ENCODE data around the gene AMOTL1. TPM values are rescaled to one million over a fixed set of nuclear protein-coding genes. Genes with fewer than 3 reads are reported as not detected.
"Not testable (repeated sequence)": the region's sequence is repeated elsewhere in the genome, so short reads cannot be mapped to it uniquely, and the experiment has no call there.

The AMOTL1 gene
- total and polyA plus RNA-seq, 4 experiments from 2014 or later: 0.06 to 0.09 (median 0.07) TPM; not detected in 1

DNA sequence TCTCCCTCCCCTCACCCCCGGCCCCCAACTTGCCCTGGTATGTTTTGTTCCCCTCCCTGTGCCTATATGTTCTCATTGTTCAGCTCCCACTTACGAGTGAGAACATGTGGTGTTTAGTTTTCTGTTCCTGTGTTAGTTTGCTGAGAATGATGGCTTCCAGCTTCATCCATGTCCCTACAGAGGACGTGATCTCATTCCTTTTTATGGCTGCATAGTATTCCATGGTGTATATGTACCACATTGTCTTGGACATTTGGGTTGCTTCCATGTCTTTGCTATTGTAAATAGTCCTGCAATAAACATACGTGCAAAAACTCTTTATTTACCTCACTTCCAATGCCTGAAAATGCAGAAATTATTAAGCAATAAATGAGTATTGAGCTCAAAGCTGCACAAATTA lies 85.1 kb downstream of the AMOTL1 start:
- H3K27ac Mint-ChIP-seq; H3K9me3 Mint-ChIP-seq; H3K27me3 Mint-ChIP-seq; H3K36me3 ChIP-seq (ENCODE audit: insufficient read depth, low read length); H3K4me1 Mint-ChIP-seq; CTCF ChIA-PET (ENCODE audit: partially characterized antibody); DNase-seq; H3K36me3 Mint-ChIP-seq; POLR2A ChIA-PET (ENCODE audit: partially characterized antibody); H3K4me3 ChIP-seq (ENCODE audit: low read length in 2 of 2); H3K27me3 ChIP-seq (ENCODE audit: insufficient read depth, low read length); intact Hi-C loops (cut with micrococcal nuclease); H3K4me1 ChIP-seq (ENCODE audit: insufficient read depth, low read length); H3K9me3 ChIP-seq (ENCODE audit: control insufficient read depth in 1 of 2, low read length in 2 of 2); H3K27ac ChIP-seq (ENCODE audit: low read depth, low read length); H3K4me3 Mint-ChIP-seq: not testable (repeated sequence)

DNA sequence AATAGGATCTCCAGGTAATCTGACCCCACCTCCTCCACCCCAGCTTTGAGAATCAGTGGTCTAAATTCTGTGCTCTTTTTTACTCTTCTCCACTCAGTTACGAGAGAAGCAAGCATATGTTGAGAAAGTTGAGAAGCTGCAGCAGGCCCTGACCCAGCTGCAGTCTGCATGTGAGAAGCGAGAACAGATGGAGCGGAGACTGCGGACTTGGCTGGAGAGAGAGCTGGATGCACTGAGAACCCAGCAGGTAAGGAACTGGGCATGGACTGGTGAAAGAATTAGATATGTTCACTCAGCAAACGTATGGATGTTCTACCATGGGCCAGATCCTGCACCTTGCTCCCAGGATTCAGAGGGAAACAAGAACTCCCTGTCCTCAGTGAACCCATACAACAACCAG lies 85.7 kb downstream of the AMOTL1 start:
- Histone ChIP-seq H3K36me3 (ENCODE audit: insufficient read depth, low read length) (no peaks in the 10 kb centered on the region), H3K27me3 (ENCODE audit: insufficient read depth, low read length) (no peaks in the 10 kb centered on the region), H3K27ac (ENCODE audit: low read depth, low read length) (no peak overlapping the region), H3K4me1 (ENCODE audit: insufficient read depth, low read length) (no peaks in the 10 kb centered on the region), H3K4me3 (ENCODE audit: low read length in 2 of 2) (no peak overlapping the region), H3K9me3 (ENCODE audit: control insufficient read depth in 1 of 2, low read length in 2 of 2) (no peaks in the 10 kb centered on the region)
- CTCF ChIA-PET (ENCODE audit: partially characterized antibody): no interaction called here
- POLR2A ChIA-PET (ENCODE audit: partially characterized antibody): no interaction called here
- Mint-ChIP-seq H3K4me1 (no peaks in the 10 kb centered on the region), H3K9me3 (peaks cover 0 to 1% (median 0%) of the 10 kb centered on the region in 8 donors), H3K27me3 (peaks cover 3 to 8% of the 10 kb centered on the region in 2 donors), H3K27ac (no peak overlapping the region), H3K36me3 (no peaks in the 10 kb centered on the region), H3K4me3 (no peak overlapping the region)
- intact Hi-C loops (cut with micrococcal nuclease): no loop called here
- no peak for DNase-seq

DNA sequence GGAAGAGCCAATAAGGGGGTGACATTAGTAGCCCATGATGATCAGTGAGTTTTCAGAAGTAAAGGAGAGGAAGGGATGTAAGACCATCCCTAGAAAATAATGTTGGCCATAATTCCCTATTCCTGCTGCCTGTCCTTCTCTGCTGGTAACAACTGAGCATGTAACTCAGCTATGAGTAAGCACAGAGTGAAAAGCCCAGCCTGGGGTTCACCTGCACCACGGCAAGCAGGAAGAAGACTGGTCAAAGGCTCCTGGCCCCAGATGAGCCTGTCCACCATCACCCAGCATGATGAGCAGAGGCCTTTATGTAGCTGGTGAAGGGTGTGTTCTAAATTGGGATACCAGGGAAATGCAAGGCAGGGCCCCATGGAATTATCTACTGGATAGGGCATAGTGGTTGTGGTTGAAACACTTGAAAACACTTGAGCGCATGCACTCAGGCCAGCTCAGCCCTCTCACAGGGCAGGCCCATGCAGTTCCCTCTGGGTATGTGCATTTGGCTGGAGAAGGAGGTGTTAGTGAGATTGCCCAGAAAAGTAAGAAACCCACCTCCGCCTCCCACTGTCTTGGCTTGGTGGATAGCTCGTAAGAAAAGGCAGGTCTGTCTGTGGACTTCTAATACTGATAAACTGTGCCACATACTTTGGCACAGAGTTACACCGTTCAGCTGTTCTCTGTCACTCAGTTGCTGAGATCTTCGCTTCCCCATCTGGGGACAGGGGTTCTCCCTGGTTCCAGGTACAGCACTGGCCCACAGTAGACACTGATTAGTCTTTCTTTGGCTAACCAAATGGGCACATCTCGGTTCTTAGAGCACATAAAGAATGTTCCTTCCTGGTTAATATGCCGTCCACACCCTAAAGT lies 86.8 kb downstream of the AMOTL1 start:
- no peaks in the 10 kb centered on the region for H3K4me1 ChIP-seq (ENCODE audit: insufficient read depth, low read length)
- H3K27me3 ChIP-seq (ENCODE audit: insufficient read depth, low read length): no peaks in the 10 kb centered on the region

GRCh38 chr11:94855666-94856065 lies 87.5 kb downstream of the AMOTL1 start:
- Mint-ChIP-seq H3K36me3 (no peaks in the 10 kb centered on the region), H3K27me3 (peaks cover 0 to 8% of the 10 kb centered on the region in 2 donors), H3K9me3 (no peaks in the 10 kb centered on the region), H3K4me3 (no peak overlapping the region), H3K4me1 (no peaks in the 10 kb centered on the region), H3K27ac (no peak overlapping the region)
- Histone ChIP-seq H3K36me3 (ENCODE audit: insufficient read depth, low read length) (no peaks in the 10 kb centered on the region), H3K4me3 (ENCODE audit: low read length in 2 of 2) (no peak overlapping the region), H3K4me1 (ENCODE audit: insufficient read depth, low read length) (no peaks in the 10 kb centered on the region), H3K27me3 (ENCODE audit: insufficient read depth, low read length) (no peaks in the 10 kb centered on the region), H3K9me3 (ENCODE audit: control insufficient read depth in 1 of 2, low read length in 2 of 2) (no peaks in the 10 kb centered on the region), H3K27ac (ENCODE audit: low read depth, low read length) (no peak overlapping the region)
- ChIA-PET CTCF (ENCODE audit: partially characterized antibody) (no interaction called here), POLR2A (ENCODE audit: partially characterized antibody) (no interaction called here)
- intact Hi-C loops (cut with micrococcal nuclease): no loop called here
- DNase-seq: no peak

More for the DNA sequence above, 86.8 kb downstream of the AMOTL1 start:
- DNase-seq: no peak
- Mint-ChIP-seq H3K27me3 (peaks cover under 1 to 8% of the 10 kb centered on the region in 2 donors), H3K4me1 (no peaks in the 10 kb centered on the region), H3K36me3 (no peaks in the 10 kb centered on the region), H3K27ac (no peak overlapping the region), H3K4me3 (no peak overlapping the region), H3K9me3 (no peaks in the 10 kb centered on the region)
- intact Hi-C loops (cut with micrococcal nuclease): no loop called here
- Histone ChIP-seq H3K9me3 (ENCODE audit: control insufficient read depth in 1 of 2, low read length in 2 of 2) (no peaks in the 10 kb centered on the region), H3K36me3 (ENCODE audit: insufficient read depth, low read length) (no peaks in the 10 kb centered on the region), H3K4me3 (ENCODE audit: low read length in 2 of 2) (no peak overlapping the region), H3K27ac (ENCODE audit: low read depth, low read length) (no peak overlapping the region)
- CTCF ChIA-PET (ENCODE audit: partially characterized antibody): no interaction called here
- POLR2A ChIA-PET (ENCODE audit: partially characterized antibody): no interaction called here

DNA sequence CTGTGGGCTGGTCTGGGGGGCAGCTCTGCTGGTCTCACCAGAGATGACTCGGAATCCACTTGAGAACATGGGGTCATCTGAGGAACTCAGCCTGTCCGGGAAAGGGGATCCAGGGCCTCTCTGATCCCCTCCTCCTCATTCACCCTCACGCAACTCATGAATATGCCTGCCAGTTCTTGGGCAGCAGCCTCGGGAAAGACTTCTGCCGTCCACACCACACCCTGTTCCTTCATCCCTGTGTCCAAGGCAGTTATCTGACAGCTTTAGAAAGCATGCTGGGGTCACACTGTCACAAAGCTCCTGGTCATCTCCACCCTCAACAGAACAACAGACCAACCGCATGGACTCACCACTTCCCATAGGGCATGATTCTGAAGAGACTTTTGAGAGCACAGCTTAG lies 88.3 kb downstream of the AMOTL1 start:
- Mint-ChIP-seq H3K27ac (no peak overlapping the region), H3K9me3 (no peaks in the 10 kb centered on the region), H3K36me3 (no peaks in the 10 kb centered on the region), H3K4me1 (no peaks in the 10 kb centered on the region), H3K4me3 (no peak overlapping the region), H3K27me3 (peaks cover 0 to 6% of the 10 kb centered on the region in 2 donors)
- ChIA-PET POLR2A (ENCODE audit: partially characterized antibody) (no interaction called here), CTCF (ENCODE audit: partially characterized antibody) (no interaction called here)
- Histone ChIP-seq H3K4me3 (ENCODE audit: low read length in 2 of 2) (no peak overlapping the region), H3K4me1 (ENCODE audit: insufficient read depth, low read length) (no peaks in the 10 kb centered on the region), H3K36me3 (ENCODE audit: insufficient read depth, low read length) (no peaks in the 10 kb centered on the region), H3K27ac (ENCODE audit: low read depth, low read length) (no peak overlapping the region), H3K9me3 (ENCODE audit: control insufficient read depth in 1 of 2, low read length in 2 of 2) (no peaks in the 10 kb centered on the region), H3K27me3 (ENCODE audit: insufficient read depth, low read length) (no peaks in the 10 kb centered on the region)
- no peak for DNase-seq
- intact Hi-C loops (cut with micrococcal nuclease): no loop called here

GRCh38 chr11:94857337-94857736 lies 89.2 kb downstream of the AMOTL1 start:
- no peaks in the 10 kb centered on the region for H3K4me1 ChIP-seq (ENCODE audit: insufficient read depth, low read length)
- Mint-ChIP-seq H3K27ac (no peak overlapping the region), H3K9me3 (no peaks in the 10 kb centered on the region), H3K4me3 (no peak overlapping the region), H3K4me1 (no peaks in the 10 kb centered on the region), H3K27me3 (peaks cover 0 to 6% of the 10 kb centered on the region in 2 donors), H3K36me3 (no peaks in the 10 kb centered on the region)
- intact Hi-C loops (cut with micrococcal nuclease): no loop called here
- no peaks in the 10 kb centered on the region for H3K9me3 ChIP-seq (ENCODE audit: control insufficient read depth in 1 of 2, low read length in 2 of 2)
- no peak for DNase-seq
- no peaks in the 10 kb centered on the region for H3K36me3 ChIP-seq (ENCODE audit: insufficient read depth, low read length)
- CTCF ChIA-PET (ENCODE audit: partially characterized antibody): no interaction called here
- H3K27ac ChIP-seq (ENCODE audit: low read depth, low read length): no peak overlapping the region
- H3K4me3 ChIP-seq (ENCODE audit: low read length in 2 of 2): no peak overlapping the region
- H3K27me3 ChIP-seq (ENCODE audit: insufficient read depth, low read length): no peaks in the 10 kb centered on the region
- POLR2A ChIA-PET (ENCODE audit: partially characterized antibody): no interaction called here

GRCh38 chr11:94858012-94858705 lies 90.0 kb downstream of the AMOTL1 start:
- Mint-ChIP-seq H3K27ac (no peak overlapping the region), H3K27me3 (peaks cover 3 to 9% of the 10 kb centered on the region in 2 donors), H3K36me3 (no peaks in the 10 kb centered on the region), H3K4me3 (no peak overlapping the region), H3K9me3 (no peaks in the 10 kb centered on the region), H3K4me1 (no peaks in the 10 kb centered on the region)
- no peak for DNase-seq
- Histone ChIP-seq H3K9me3 (ENCODE audit: control insufficient read depth in 1 of 2, low read length in 2 of 2) (no peaks in the 10 kb centered on the region), H3K27me3 (ENCODE audit: insufficient read depth, low read length) (no peaks in the 10 kb centered on the region), H3K36me3 (ENCODE audit: insufficient read depth, low read length) (no peaks in the 10 kb centered on the region), H3K4me3 (ENCODE audit: low read length in 2 of 2) (no peak overlapping the region), H3K27ac (ENCODE audit: low read depth, low read length) (no peak overlapping the region), H3K4me1 (ENCODE audit: insufficient read depth, low read length) (no peaks in the 10 kb centered on the region)
- intact Hi-C loops (cut with micrococcal nuclease): no loop called here
- POLR2A ChIA-PET (ENCODE audit: partially characterized antibody): no interaction called here
- CTCF ChIA-PET (ENCODE audit: partially characterized antibody): no interaction called here

Measured in CD4-positive, alpha-beta memory T cell (primary cell).